Brain microvascular endothelial cell (primary cell): Measurements from ENCODE around the gene GBGT1.

Experiments used
- DNase-seq: peaks from one replicate; pipeline ENCODE4 v3.0.0-alpha.2; 2020
- H3K27ac ChIP-seq: fragments of 250-450 bp; sonication (Bioruptor Pico); 2 replicates; pipeline ENCODE4 v1.5.1; 2020; ENCODE audit warnings: mild to moderate bottlenecking, moderate library complexity
- H3K27me3 ChIP-seq: fragments of 250-450 bp; sonication (Bioruptor Pico); replicated peaks from 2 replicates; pipeline ENCODE4 v1.5.1; 2020; ENCODE audit warnings: mild to moderate bottlenecking
- H3K36me3 ChIP-seq: fragments of 250-450 bp; sonication (Bioruptor Pico); replicated peaks from 2 replicates; pipeline ENCODE4 v1.5.1; 2020; ENCODE audit warnings: mild to moderate bottlenecking
- H3K4me3 ChIP-seq: 2 replicates; pipeline ENCODE4 v1.5.1; 2011; ENCODE audit warnings: low read depth, mild to moderate bottlenecking, control low read depth, low read length, moderate library complexity
- in situ Hi-C: cut with HindIII; loops from 2 replicates; pipeline ENCODE4 v1.10.0; 2017; ENCODE audit warnings: low sequenced_read_pairs, low pct_ligation_motif_present
- TF ChIP-seq, protein P1 (sequence below): IDR thresholded peaks from 2 replicates; pipeline ENCODE4 v1.5.1; 2011; ENCODE audit warnings: low read depth, mild to moderate bottlenecking, moderate library complexity, low read length, control low read depth, inconsistent platforms; ENCODE audit errors: missing control alignments

The GBGT1 gene

DNA sequence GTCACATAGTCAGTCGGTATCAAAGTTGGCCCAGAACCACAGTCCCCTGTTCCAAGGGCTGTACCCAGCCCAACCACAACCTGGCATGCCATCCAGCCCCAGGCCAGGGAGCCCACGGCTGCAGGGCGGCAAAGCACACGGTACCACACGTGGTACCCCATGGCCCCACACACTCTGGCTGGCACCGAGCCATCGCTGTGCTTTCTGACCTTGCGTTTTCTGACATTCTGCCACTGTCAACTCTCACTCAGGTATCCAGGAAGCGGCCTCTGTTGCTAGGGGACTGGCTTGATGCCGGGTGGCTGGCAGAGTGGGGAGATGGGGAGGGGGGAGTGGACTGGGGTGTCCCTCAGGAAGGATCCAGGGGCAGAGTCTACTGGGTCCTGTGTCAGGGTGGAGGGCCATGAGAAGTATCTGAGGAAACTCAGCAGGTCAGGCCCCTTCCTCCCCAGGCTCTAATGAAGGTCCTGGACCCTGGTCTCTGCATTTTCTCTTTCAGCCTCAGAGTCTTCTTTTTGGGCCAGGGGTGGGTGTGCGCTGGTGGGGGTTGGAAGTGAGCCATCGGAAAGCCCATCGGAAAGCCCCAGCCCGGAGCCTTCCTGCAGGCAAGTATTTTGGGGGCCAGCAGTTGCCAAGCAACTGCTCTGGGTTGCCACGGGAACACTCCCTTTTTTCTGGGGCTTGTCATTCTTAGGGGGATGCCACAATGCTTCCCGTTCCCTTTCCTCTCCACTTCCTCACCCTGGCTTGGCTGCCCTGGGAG lies 21.7 kb downstream of the GBGT1 start:
- in situ Hi-C loops = loop anchor here (25.0 kb wide), 1 partner anchor 105 kb away; the partner anchor contains the start of gene GTF3C5
- Histone ChIP-seq H3K36me3 (no peaks in the 10 kb centered on the region), H3K27me3 (no peaks in the 10 kb centered on the region), H3K27ac (no peak overlapping the region), H3K4me3 (no peak overlapping the region)
- DNase-seq = no peak
- TF ChIP-seq, protein P1, sequence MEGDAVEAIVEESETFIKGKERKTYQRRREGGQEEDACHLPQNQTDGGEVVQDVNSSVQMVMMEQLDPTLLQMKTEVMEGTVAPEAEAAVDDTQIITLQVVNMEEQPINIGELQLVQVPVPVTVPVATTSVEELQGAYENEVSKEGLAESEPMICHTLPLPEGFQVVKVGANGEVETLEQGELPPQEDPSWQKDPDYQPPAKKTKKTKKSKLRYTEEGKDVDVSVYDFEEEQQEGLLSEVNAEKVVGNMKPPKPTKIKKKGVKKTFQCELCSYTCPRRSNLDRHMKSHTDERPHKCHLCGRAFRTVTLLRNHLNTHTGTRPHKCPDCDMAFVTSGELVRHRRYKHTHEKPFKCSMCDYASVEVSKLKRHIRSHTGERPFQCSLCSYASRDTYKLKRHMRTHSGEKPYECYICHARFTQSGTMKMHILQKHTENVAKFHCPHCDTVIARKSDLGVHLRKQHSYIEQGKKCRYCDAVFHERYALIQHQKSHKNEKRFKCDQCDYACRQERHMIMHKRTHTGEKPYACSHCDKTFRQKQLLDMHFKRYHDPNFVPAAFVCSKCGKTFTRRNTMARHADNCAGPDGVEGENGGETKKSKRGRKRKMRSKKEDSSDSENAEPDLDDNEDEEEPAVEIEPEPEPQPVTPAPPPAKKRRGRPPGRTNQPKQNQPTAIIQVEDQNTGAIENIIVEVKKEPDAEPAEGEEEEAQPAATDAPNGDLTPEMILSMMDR = no peak

DNA sequence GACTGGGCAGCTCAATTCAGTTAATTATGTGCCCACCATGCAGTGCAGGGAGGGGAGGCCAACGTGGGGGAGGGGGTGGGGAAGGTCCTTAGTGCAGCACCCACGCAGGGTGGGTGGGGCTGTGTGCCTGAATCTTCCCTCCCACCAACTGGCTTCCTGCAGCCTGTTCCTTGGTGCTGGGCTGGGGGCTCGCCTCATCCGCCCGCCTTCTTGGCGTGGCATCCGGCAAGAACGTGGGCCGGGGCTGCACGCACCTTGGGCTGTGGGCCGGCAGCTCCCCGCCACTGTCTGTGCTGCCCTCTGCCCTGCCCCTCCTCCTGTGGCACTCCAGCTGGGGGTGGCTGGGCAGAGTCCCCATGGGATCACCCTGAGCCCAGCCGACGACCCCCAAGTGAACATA lies 23.1 kb downstream of the GBGT1 start:
- no peaks in the 10 kb centered on the region for H3K36me3 ChIP-seq
- TF ChIP-seq, protein P1 = no peak
- no peak for DNase-seq
- in situ Hi-C loops = loop anchor here (25.0 kb wide), 1 partner anchor 103 kb away; the partner anchor contains the start of gene GTF3C5
- no peaks in the 10 kb centered on the region for H3K27me3 ChIP-seq
- no peak overlapping the region for H3K4me3 ChIP-seq
- H3K27ac ChIP-seq = no peak overlapping the region

DNA sequence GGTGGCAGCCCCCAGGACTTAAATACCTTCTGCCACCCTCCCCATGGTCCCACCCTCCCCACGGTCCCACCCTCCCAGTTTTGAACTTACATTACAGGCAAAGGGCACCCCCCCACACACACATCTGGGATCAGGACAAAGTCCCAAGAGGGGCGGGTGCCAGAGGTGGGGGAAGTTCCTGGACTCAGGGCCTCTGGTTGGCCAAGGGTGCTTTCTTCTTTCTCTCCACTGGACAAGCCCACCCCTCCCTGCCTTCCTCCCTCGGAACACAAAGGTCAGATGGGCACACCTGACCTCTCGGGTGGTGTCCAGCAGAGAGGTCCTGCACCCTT lies 23.6 kb downstream of the GBGT1 start:
- H3K4me3 ChIP-seq = no peak overlapping the region
- in situ Hi-C loops = loop anchor here (25.0 kb wide), 1 partner anchor 103 kb away; the partner anchor contains the start of gene GTF3C5
- no peak for DNase-seq
- H3K27ac ChIP-seq = no peak overlapping the region
- H3K27me3 ChIP-seq = no peaks in the 10 kb centered on the region
- H3K36me3 ChIP-seq = no peaks in the 10 kb centered on the region
- TF ChIP-seq, protein P1 = no peak

DNA sequence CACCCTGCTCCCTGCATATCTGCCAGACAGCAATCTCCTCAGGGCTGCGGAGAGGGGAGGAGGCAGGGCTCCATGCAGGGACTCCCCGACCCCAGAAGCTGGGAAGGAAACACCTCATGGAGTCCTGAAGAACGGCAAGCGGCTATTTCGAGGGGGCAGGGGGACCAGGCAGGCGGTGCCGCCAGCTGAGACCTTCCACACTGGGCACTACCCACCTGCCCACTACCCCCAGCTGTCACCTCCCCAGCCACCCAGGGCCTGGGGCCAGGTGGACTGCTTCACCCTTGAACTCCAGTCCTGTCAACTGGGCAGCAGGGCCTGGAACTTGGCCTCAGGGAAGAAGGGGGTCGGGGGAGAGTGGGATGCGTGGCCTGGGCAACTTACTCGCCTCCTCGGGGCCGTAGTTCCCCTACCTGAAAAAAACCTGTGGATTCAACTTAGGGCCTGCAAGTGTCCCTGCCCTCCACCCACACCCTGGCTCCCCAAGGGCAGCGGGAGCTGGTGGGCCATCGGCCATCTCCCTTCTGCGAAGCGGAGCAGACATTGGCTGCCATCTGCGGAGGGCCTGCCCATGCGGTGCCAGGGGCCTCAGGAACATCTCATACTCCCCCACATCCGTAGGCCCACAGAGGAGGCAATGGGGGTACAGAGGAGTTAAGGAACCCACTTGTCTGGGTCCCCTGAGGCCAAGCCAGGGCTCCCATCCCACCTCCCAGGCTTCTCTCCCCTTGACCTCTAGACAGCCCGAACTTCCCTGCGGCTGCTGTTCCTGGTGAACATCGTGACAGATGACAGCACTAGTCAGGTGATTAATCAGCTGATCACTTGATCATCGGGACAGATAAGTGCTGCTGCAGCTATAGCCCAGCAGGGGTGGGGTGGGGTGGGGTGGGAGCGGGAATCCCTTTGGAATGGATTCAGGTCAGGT lies 24.2 kb downstream of the GBGT1 start:
- Histone ChIP-seq H3K36me3 (no peaks in the 10 kb centered on the region), H3K4me3 (no peak overlapping the region), H3K27me3 (no peaks in the 10 kb centered on the region), H3K27ac (no peak overlapping the region)
- in situ Hi-C loops = loop anchor here (25.0 kb wide), 1 partner anchor 102 kb away; the partner anchor contains the start of gene GTF3C5
- no peak for DNase-seq
- TF ChIP-seq, protein P1 = no peak

DNA sequence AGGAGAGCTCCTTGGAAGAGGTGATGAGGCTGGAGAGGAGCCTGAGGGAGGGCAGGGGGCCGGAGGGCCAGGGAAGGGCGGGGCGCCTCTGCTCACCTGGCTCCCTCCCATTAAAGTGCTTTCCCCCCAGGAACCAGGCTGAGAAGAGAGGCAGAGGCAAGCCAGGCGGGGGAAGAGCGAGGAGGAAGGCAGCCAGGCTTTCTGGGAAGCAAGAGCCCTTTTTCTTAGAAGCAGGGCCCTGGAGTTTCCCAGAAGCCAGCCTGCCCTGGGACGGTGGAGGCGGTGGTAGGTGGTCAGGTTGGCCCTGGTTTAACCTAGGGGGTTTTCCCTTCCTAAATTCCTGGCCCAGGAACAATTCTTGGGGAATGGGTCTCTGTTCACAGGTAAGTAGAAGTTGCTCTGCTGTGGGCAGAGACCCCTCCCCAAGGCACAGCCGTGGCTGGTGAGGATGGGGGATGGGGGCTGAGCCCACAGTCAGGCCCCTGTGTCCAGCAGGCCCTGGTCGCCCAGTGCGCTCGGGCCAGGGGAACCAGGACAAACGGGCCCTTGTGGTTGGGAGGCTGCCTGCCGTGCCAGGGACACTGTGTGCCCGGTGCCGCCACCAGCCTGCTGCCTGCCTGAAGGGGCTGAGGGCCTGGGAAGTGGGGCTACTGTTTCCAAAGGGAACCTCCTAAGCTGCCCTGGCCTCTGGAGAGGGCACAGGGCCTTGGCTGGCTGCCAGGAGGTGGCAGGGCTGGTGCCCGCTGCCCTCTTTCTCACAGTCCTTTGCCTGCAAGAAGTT lies 26.1 kb downstream of the GBGT1 start:
- Histone ChIP-seq H3K4me3 (no peak overlapping the region), H3K27ac (no peak overlapping the region), H3K36me3 (no peaks in the 10 kb centered on the region), H3K27me3 (no peaks in the 10 kb centered on the region)
- TF ChIP-seq, protein P1 = no peak
- in situ Hi-C loops = loop anchor here (25.0 kb wide), 1 partner anchor 100 kb away; the partner anchor contains the start of gene GTF3C5
- DNase-seq = no peak
